Measurements from ENCODE around the gene DHPS. TPM values are rescaled to one million over a fixed set of nuclear protein-coding genes. Genes with fewer than 3 reads are reported as not detected.
A peak's percentile ranks its signal among the peaks of the same experiment; 100 is the strongest.

DHPS gene
- total and polyA plus RNA-seq, 2 of the 4 experiments (the other 2 are of a cell fraction): 82.8 to 85.0 TPM

DNA sequence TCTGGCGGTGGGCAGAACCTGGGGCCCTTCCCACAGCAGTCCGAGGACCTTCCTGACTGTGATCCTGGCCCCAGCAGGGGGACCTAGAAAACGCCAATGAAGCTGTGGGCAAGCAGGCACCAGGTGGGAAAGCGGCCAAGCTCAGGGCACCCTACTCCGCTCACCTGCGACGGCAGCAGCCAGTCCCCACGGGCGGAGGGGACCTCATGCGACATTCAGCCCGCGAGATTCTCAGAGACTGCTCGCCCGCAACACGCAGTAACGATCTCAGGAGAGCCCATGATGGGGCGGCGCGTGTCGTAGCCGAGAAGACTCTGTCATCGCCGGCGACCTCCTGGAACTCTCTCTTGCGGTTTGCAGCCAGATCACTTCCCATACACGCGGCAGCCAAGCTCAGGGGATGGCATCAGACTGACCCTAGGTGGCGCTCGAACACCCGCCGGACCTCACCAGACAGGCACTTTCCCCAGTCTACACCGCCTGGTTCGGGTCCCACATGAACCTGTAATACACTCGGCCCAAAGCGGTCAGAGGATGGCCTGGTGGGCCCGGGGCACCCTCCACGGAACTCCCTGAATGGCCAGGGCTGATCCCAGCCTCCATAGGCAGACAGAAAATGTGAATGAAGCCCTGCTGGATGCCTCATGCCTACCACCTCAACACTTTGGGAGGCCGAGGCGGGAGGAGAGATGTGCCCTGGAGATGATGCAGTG is 41.6 kb downstream of the DHPS start:
- Histone ChIP-seq H3K9me3 (ENCODE audit: control insufficient read depth, insufficient read depth, low read length) (no peaks in the 10 kb centered on the region), H3K27me3 (ENCODE audit: control insufficient read depth, insufficient read depth, low read length) (no peaks in the 10 kb centered on the region), H3K9ac (ENCODE audit: low read depth, low read length) (no peak overlapping the region), H3K27ac (ENCODE audit: insufficient read depth, low read length) (no peak overlapping the region), H2BK15ac (ENCODE audit: low read depth, low read length) (no peak overlapping the region), H2BK20ac (ENCODE audit: low read depth, low read length) (no peak overlapping the region), H4K8ac (ENCODE audit: low read depth in 2 of 2, low read length in 2 of 2) (peak overlapping the region in 1 of 2 experiments; percentile 67; a peak in 2 of 4 replicates), H4K91ac (ENCODE audit: insufficient read depth, low read depth, low read length) (no peak overlapping the region; the same call in 1 of the 2 replicates), H3K4me1 (ENCODE audit: control insufficient read depth, insufficient read depth, low read length) (peaks cover 3% of the 10 kb centered on the region), H3K4me2 (ENCODE audit: low read depth, low read length) (peak overlapping the region; percentile 64), H2BK5ac (ENCODE audit: low read depth, low read length, poor library complexity, severe bottlenecking) (no peak overlapping the region), H4K5ac (ENCODE audit: low read depth, low read length) (0 out of 2 replicates have a peak overlapping the region, but pooled peaks have one; percentile 43), H2BK120ac (ENCODE audit: low read depth, low read length) (no peak overlapping the region), H2AK9ac (replicated peaks; ENCODE audit: low read depth, low read length, poor library complexity) (peak overlapping the region; percentile 17), H3K9me1 (ENCODE audit: insufficient read depth, low read length) (no peaks in the 10 kb centered on the region), H3K79me1 (ENCODE audit: low read depth in 1 of 2, low read length in 2 of 2) (no peaks in the 10 kb centered on the region), H3K23ac (ENCODE audit: low read depth, low read length) (no peak overlapping the region), H3K4ac (ENCODE audit: low read depth, low read length) (no peak overlapping the region), H2AFZ (replicated peaks; ENCODE audit: low read length, poor library complexity) (peak overlapping the region; percentile 92), H3K4me3 (ENCODE audit: insufficient read depth, low read depth, low read length) (no peak overlapping the region; the same call in 1 of the 2 replicates), H3K36me3 (ENCODE audit: control insufficient read depth, insufficient read depth, low read length) (no peaks in the 10 kb centered on the region), H4K20me1 (ENCODE audit: insufficient read depth, low read length) (no peaks in the 10 kb centered on the region), H3K56ac (ENCODE audit: extremely low read depth, insufficient read depth, low read length) (no peak overlapping the region), H3K18ac (ENCODE audit: low read depth, low read length) (no peak overlapping the region), H2AK5ac (ENCODE audit: low read depth, low read length) (no peak overlapping the region), H3K14ac (replicated peaks; ENCODE audit: low read depth, low read length) (no peak overlapping the region)
- intact Hi-C loops (cut with micrococcal nuclease) (no loop called here), dilution Hi-C loops (cut with HindIII; ENCODE audit: low sequenced_read_pairs, unreplicated experiment) (no loop called here), in situ Hi-C loops (cut with MboI; ENCODE audit: low sequenced_read_pairs) (no loop called here)
- peak; percentile 98 for ATAC-seq (ENCODE audit: low read depth)
- ChIA-PET POLR2A (ENCODE audit: unreplicated experiment) (no interaction called here), CTCF (interaction anchor here (0.6 to 1.0 kb wide), 2 partner anchors 9 to 94 kb away, joined by 3 read pairs; no protein-coding TSS in a partner anchor)
- 17% methylated on average over 27 of the region's 39 CpGs; no CpG with 5 or more reads in 1 of the 2 experiments for WGBS, 2 experiments (ENCODE audit: extremely low coverage in 2 of 2, insufficient read length in 1 of 2)
- peak; percentile 77 for DNase-seq
- no TSS peak for BruUV-seq (replicated peaks)
- TF ChIP-seq FOS (IDR thresholded peaks at IDR 0.05; ENCODE audit: low read depth, low read length): no peak
- TF ChIP-seq MAFK (IDR thresholded peaks at IDR 0.05; ENCODE audit: low read depth, low read length): no peak
- peak; percentile 48 for TF ChIP-seq RAD21 (IDR thresholded peaks at IDR 0.05; ENCODE audit: low read length)
- no peak for TF ChIP-seq CEBPB (IDR thresholded peaks at IDR 0.05; ENCODE audit: low read depth, low read length)
- TF ChIP-seq RFX5 (IDR thresholded peaks at IDR 0.05; ENCODE audit: low read depth, low read length): no peak
- TF ChIP-seq SMC3 (IDR thresholded peaks at IDR 0.05; ENCODE audit: low read depth, low read length): peak; percentile 20; the same call in 1 of the 2 replicates
- TF ChIP-seq MXI1 (IDR thresholded peaks at IDR 0.05; ENCODE audit: borderline replicate concordance, low read depth, low read length): peak; percentile 37; the same call in 1 of the 2 replicates
- no peak for TF ChIP-seq RCOR1 (IDR thresholded peaks at IDR 0.05; ENCODE audit: insufficient replicate concordance, low read length)
- TF ChIP-seq, protein P1, sequence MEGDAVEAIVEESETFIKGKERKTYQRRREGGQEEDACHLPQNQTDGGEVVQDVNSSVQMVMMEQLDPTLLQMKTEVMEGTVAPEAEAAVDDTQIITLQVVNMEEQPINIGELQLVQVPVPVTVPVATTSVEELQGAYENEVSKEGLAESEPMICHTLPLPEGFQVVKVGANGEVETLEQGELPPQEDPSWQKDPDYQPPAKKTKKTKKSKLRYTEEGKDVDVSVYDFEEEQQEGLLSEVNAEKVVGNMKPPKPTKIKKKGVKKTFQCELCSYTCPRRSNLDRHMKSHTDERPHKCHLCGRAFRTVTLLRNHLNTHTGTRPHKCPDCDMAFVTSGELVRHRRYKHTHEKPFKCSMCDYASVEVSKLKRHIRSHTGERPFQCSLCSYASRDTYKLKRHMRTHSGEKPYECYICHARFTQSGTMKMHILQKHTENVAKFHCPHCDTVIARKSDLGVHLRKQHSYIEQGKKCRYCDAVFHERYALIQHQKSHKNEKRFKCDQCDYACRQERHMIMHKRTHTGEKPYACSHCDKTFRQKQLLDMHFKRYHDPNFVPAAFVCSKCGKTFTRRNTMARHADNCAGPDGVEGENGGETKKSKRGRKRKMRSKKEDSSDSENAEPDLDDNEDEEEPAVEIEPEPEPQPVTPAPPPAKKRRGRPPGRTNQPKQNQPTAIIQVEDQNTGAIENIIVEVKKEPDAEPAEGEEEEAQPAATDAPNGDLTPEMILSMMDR (conservative IDR thresholded peaks at IDR 0.05; ENCODE audit: low read depth, low read length): peak; percentile 74
- TF ChIP-seq BHLHE40 (IDR thresholded peaks at IDR 0.05; ENCODE audit: low read depth, low read length): 0 out of 2 replicates have a peak, but pooled peaks have one; percentile 12
- 0 out of 2 replicates have a peak, but pooled peaks have one; percentile 15 for TF ChIP-seq USF2 (IDR thresholded peaks at IDR 0.05; ENCODE audit: low read depth, low read length)
